ENCODE results near the gene MYB.
A peak's percentile ranks its signal among the peaks of the same experiment; 100 is the strongest.
"Not testable (repeated sequence)": the region's sequence is repeated elsewhere in the genome, so short reads cannot be mapped to it uniquely, and the experiment has no call there.

The MYB gene

GRCh38 chr6:135163440-135163738, 17.7 kb upstream of the MYB start:
- peak in 1 of 2 donors; percentile 26 for DNase-seq (ENCODE audit: low read depth in 1 of 2, low spot score in 1 of 2)

- DNase-seq (ENCODE audit: low read depth in 1 of 2, low spot score in 1 of 2), result not testable (repeated sequence)
Measured at GRCh38 chr6:135164387-135164786, 16.7 kb upstream of the MYB start.

GRCh38 chr6:135165031-135165430, 16.1 kb upstream of the MYB start:
- no peak for DNase-seq (ENCODE audit: low read depth in 1 of 2, low spot score in 1 of 2)

GRCh38 chr6:135166515-135166914, 14.6 kb upstream of the MYB start:
- no peak for DNase-seq (ENCODE audit: low read depth in 1 of 2, low spot score in 1 of 2)

- no peak for DNase-seq (ENCODE audit: low read depth in 1 of 2, low spot score in 1 of 2)
Measured at GRCh38 chr6:135167617-135168016, 13.5 kb upstream of the MYB start.

- DNase-seq (ENCODE audit: low read depth in 1 of 2, low spot score in 1 of 2), result no peak
Measured at GRCh38 chr6:135168766-135169165, 12.3 kb upstream of the MYB start.

GRCh38 chr6:135170238-135170637, 10.9 kb upstream of the MYB start:
- no peak for DNase-seq (ENCODE audit: low read depth in 1 of 2, low spot score in 1 of 2)

- DNase-seq (ENCODE audit: low read depth in 1 of 2, low spot score in 1 of 2), result no peak
Measured at GRCh38 chr6:135170849-135171248, 10.3 kb upstream of the MYB start.

GRCh38 chr6:135173242-135173988, 7.7 kb upstream of the MYB start:
- DNase-seq (ENCODE audit: low read depth in 1 of 2, low spot score in 1 of 2), result no peak

GRCh38 chr6:135173989-135174484, 7.1 kb upstream of the MYB start:
- DNase-seq (ENCODE audit: low read depth in 1 of 2, low spot score in 1 of 2), result no peak

- DNase-seq (ENCODE audit: low read depth in 1 of 2, low spot score in 1 of 2), result no peak
Measured at GRCh38 chr6:135176058-135176457, 5.0 kb upstream of the MYB start.

- no peak for DNase-seq (ENCODE audit: low read depth in 1 of 2, low spot score in 1 of 2)
Measured at GRCh38 chr6:135176464-135176863, 4.6 kb upstream of the MYB start.

GRCh38 chr6:135179372-135179771, 1.7 kb upstream of the MYB start:
- DNase-seq (ENCODE audit: low read depth in 1 of 2, low spot score in 1 of 2), result no peak

GRCh38 chr6:135179920-135180541, 1.1 kb upstream of the MYB start:
- DNase-seq (ENCODE audit: low read depth in 1 of 2, low spot score in 1 of 2), result no peak

GRCh38 chr6:135181333-135182070, 394 bp downstream of the MYB start:
- peak in 1 of 2 donors; percentile 6 for DNase-seq (ENCODE audit: low read depth in 1 of 2, low spot score in 1 of 2)

- DNase-seq (ENCODE audit: low read depth in 1 of 2, low spot score in 1 of 2), result peak in 1 of 2 donors; percentile 24
Measured at GRCh38 chr6:135182071-135183001, 1.2 kb downstream of the MYB start.

- DNase-seq (ENCODE audit: low read depth in 1 of 2, low spot score in 1 of 2), result peak; percentile 19 to 55
Measured at GRCh38 chr6:135183002-135183531, 2.0 kb downstream of the MYB start.

- DNase-seq (ENCODE audit: low read depth in 1 of 2, low spot score in 1 of 2), result peak; percentile 50 to 54
Measured at GRCh38 chr6:135183532-135184440, 2.7 kb downstream of the MYB start.

- no peak for DNase-seq (ENCODE audit: low read depth in 1 of 2, low spot score in 1 of 2)
Measured at GRCh38 chr6:135185483-135185882, 4.4 kb downstream of the MYB start.

GRCh38 chr6:135186255-135186654, 5.1 kb downstream of the MYB start:
- no peak for DNase-seq (ENCODE audit: low read depth in 1 of 2, low spot score in 1 of 2)

Measured in activated T-helper 1 cell treated with anti-CD3 and anti-CD28 coated beads, Interleukin-2, amount 50 U/mL, for 16 hours (primary cell).